ENCODE data around the gene CD59.

Gene CD59

DNA sequence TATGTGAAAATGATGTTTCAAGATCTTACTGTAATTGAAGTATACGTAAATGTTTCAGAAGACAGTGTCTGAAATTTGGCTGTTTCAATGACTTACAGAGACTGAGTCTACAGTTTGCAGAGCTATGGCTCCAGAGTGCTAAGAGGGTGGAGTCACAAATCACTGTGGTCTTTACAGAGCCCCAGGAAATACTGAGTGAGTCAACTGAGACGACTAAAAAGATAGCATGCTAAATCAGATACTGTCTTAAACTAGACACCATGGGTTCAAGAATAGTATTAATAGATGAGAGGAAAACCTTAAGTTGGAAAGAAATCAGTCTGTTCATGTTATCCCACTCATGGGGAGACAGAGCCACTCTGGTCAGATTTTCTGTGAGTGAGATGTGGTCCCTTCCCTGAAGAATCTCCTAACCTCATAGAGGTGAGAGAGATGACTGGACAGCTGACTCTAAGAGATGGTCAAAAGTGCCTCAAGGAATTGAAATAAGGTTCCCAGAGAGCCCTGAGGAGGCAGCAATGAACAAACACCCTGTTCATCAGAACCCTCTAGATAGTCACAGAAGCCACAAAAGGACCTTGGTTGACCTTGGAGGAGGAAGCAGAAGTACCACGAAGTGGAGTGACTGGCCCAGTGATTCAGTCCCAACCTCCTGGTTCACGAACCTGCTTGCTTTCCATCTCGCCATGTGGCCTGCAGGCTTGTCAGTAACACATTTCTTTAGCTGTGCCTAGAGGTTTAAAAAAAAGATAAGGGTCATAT lies 65.8 kb downstream of the CD59 start:
- Histone ChIP-seq H3K4me1 (ENCODE audit: insufficient read depth, low read length, poor library complexity, severe bottlenecking) (no peaks in the 10 kb centered on the region), H3K4me2 (ENCODE audit: low read depth, low read length, poor library complexity, severe bottlenecking) (no peak overlapping the region), H3K4me3 (ENCODE audit: low read length, poor library complexity, severe bottlenecking) (no peak overlapping the region), H4K20me1 (ENCODE audit: insufficient read depth, low read length, poor library complexity, severe bottlenecking) (no peaks in the 10 kb centered on the region), H3K27me3 (ENCODE audit: insufficient read depth, low read length, poor library complexity, severe bottlenecking) (no peaks in the 10 kb centered on the region), H3K9me3 (ENCODE audit: insufficient read depth, low read depth, low read length) (no peaks in the 10 kb centered on the region), H3K36me3 (ENCODE audit: insufficient read depth, low read length) (no peaks in the 10 kb centered on the region), H3K9ac (ENCODE audit: low read depth, low read length, poor library complexity, severe bottlenecking) (no peak overlapping the region), H3F3A (ENCODE audit: low read depth) (no peaks in the 10 kb centered on the region), H3K79me2 (ENCODE audit: insufficient read depth, low read length) (no peaks in the 10 kb centered on the region), H2AFZ (ENCODE audit: low read length) (no peak overlapping the region), H3K9me2 (replicated peaks; ENCODE audit: low read depth, low read length) (no peaks in the 10 kb centered on the region)
- TF ChIP-seq, protein P1, sequence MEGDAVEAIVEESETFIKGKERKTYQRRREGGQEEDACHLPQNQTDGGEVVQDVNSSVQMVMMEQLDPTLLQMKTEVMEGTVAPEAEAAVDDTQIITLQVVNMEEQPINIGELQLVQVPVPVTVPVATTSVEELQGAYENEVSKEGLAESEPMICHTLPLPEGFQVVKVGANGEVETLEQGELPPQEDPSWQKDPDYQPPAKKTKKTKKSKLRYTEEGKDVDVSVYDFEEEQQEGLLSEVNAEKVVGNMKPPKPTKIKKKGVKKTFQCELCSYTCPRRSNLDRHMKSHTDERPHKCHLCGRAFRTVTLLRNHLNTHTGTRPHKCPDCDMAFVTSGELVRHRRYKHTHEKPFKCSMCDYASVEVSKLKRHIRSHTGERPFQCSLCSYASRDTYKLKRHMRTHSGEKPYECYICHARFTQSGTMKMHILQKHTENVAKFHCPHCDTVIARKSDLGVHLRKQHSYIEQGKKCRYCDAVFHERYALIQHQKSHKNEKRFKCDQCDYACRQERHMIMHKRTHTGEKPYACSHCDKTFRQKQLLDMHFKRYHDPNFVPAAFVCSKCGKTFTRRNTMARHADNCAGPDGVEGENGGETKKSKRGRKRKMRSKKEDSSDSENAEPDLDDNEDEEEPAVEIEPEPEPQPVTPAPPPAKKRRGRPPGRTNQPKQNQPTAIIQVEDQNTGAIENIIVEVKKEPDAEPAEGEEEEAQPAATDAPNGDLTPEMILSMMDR (conservative IDR thresholded peaks at IDR 0.05; ENCODE audit: low read length): no peak
- TF ChIP-seq EZH2phosphoT487 (IDR thresholded peaks at IDR 0.05; ENCODE audit: borderline replicate concordance): no peak

DNA sequence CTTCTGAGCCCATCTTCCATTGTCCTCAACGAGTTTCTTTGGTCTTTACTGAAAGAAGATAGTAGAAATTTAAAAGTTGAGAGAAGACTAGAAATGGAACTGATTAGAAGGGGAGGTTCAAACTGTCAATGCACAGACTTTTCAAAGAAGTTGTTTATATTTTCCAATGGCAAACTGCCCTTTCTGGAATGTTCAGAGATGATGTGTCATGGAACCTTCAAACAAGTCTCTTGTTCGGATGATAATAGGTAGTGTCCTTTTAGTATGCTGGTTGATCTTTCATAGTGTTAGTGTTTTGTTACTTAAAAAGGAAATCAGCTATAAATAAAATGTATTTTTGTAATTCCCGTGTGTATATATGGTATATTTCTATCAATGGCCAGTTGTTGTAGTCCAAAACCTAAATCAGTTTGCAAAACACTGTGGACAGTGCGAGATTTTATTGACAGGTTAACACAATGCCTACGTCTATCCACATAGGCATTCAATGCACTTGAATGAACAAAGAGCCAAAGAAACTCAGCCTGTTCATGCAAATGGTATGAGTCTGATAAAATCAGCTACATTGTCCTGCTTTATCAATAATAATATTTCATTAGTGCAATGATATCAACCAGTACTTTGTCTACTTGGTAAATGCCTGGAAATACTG lies 66.5 kb downstream of the CD59 start:
- Histone ChIP-seq H3K9ac (ENCODE audit: low read depth, low read length, poor library complexity, severe bottlenecking) (no peak overlapping the region), H3K79me2 (ENCODE audit: insufficient read depth, low read length) (no peaks in the 10 kb centered on the region), H3K9me3 (ENCODE audit: insufficient read depth, low read depth, low read length) (no peaks in the 10 kb centered on the region), H3K36me3 (ENCODE audit: insufficient read depth, low read length) (no peaks in the 10 kb centered on the region), H3K9me2 (replicated peaks; ENCODE audit: low read depth, low read length) (no peaks in the 10 kb centered on the region), H3K4me1 (ENCODE audit: insufficient read depth, low read length, poor library complexity, severe bottlenecking) (no peaks in the 10 kb centered on the region), H3K4me2 (ENCODE audit: low read depth, low read length, poor library complexity, severe bottlenecking) (no peak overlapping the region), H3K4me3 (ENCODE audit: low read length, poor library complexity, severe bottlenecking) (no peak overlapping the region), H4K20me1 (ENCODE audit: insufficient read depth, low read length, poor library complexity, severe bottlenecking) (no peaks in the 10 kb centered on the region), H3K27me3 (ENCODE audit: insufficient read depth, low read length, poor library complexity, severe bottlenecking) (no peaks in the 10 kb centered on the region), H2AFZ (ENCODE audit: low read length) (no peak overlapping the region), H3F3A (ENCODE audit: low read depth) (no peaks in the 10 kb centered on the region)
- TF ChIP-seq, protein P1 (conservative IDR thresholded peaks at IDR 0.05; ENCODE audit: low read length): no peak
- no peak for TF ChIP-seq EZH2phosphoT487 (IDR thresholded peaks at IDR 0.05; ENCODE audit: borderline replicate concordance)

DNA sequence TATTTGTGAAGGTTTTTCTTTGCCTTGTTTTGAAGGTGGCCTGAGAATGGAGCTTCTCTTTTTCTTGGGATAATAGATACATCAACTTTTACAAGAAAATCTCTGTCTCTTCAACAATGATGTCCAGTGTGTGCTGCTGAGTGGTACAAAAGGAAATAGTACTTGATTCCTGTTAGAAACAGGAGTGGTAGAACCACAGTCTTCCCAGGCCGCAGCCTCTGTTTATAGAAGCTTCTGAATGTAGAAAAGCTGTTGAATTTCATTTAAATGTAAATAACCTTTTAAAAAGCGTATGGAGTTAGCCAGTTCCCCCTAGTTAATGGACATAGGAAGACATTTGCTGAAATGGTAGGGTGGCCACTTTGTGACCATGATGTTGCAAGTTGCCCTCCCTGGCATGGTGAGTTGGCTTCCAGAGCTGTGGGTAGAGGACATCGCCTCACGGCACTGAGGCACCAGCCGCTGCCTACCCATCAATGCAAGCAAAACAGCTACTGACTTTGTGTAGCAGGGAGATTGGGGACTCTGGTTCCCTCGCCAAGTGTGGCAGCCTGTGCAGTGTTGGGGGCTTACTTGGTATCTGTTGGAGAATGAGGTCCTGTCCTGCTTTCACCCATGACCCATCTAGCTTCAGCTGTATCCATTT lies 67.1 kb downstream of the CD59 start:
- no peak overlapping the region for H3K4me3 ChIP-seq (ENCODE audit: low read length, poor library complexity, severe bottlenecking)
- H3F3A ChIP-seq (ENCODE audit: low read depth): no peaks in the 10 kb centered on the region
- no peaks in the 10 kb centered on the region for H3K9me3 ChIP-seq (ENCODE audit: insufficient read depth, low read depth, low read length)
- H3K4me2 ChIP-seq (ENCODE audit: low read depth, low read length, poor library complexity, severe bottlenecking): no peak overlapping the region
- no peaks in the 10 kb centered on the region for H3K9me2 ChIP-seq (replicated peaks; ENCODE audit: low read depth, low read length)
- H3K36me3 ChIP-seq (ENCODE audit: insufficient read depth, low read length): no peaks in the 10 kb centered on the region
- H2AFZ ChIP-seq (ENCODE audit: low read length): no peak overlapping the region
- TF ChIP-seq, protein P1 (conservative IDR thresholded peaks at IDR 0.05; ENCODE audit: low read length): no peak
- no peak for TF ChIP-seq EZH2phosphoT487 (IDR thresholded peaks at IDR 0.05; ENCODE audit: borderline replicate concordance)
- H3K27me3 ChIP-seq (ENCODE audit: insufficient read depth, low read length, poor library complexity, severe bottlenecking): no peaks in the 10 kb centered on the region
- no peaks in the 10 kb centered on the region for H3K79me2 ChIP-seq (ENCODE audit: insufficient read depth, low read length)
- H3K4me1 ChIP-seq (ENCODE audit: insufficient read depth, low read length, poor library complexity, severe bottlenecking): no peaks in the 10 kb centered on the region
- H4K20me1 ChIP-seq (ENCODE audit: insufficient read depth, low read length, poor library complexity, severe bottlenecking): no peaks in the 10 kb centered on the region
- no peak overlapping the region for H3K9ac ChIP-seq (ENCODE audit: low read depth, low read length, poor library complexity, severe bottlenecking)

Data from Loucy (cell line).